HCT116 (cell line): ENCODE data around the gene CACNB3. TPM values are rescaled to one million over a fixed set of nuclear protein-coding genes. Genes with fewer than 3 reads are reported as not detected.

Experiments
- ATAC-seq: fragments of 200-7000 bp; cut with Tn5 transposase; 2 replicates; pipeline ENCODE4 v1.9.1; 2020; ENCODE audit warnings: mild to moderate bottlenecking, moderate library complexity
- BruUV-seq: library from RNA; stranded (reverse); fragments of 400-500 nt; replicated peaks from 2 replicates; lab custom pipeline; 2021; lab: Mats Ljungman, UMichigan
- CTCF ChIA-PET: fragments of 300-600 bp; sonication (Branson Sonifier 250); formaldehyde crosslinking; loops from one replicate; lab custom pipeline; 2021; ENCODE audit warnings: antibody characterized with exemption; lab: Charles Lee
- POLR2A ChIA-PET: fragments of 300-600, 350-600 bp; sonication (Branson Sonifier 250); formaldehyde crosslinking; loops from one replicate; lab custom pipeline; 2021; ENCODE audit warnings: antibody characterized with exemption; lab: Charles Lee
- RAD21 ChIA-PET, 2 experiments: fragments of 300-600 bp; sonication (Branson Sonifier 250); formaldehyde crosslinking; loops; one replicate each; lab custom pipeline; 2023; ENCODE audit warnings: low total read pairs in 2 of 2; ENCODE audit not compliant: uncharacterized antibody in 2 of 2, unreplicated experiment in 2 of 2, low non-redundant PET in 1 of 2; lab: Charles Lee
- DNase-seq: peaks from one replicate; pipeline ENCODE4 v3.0.0-alpha.2; 2010; ENCODE audit warnings: low read depth, low spot score
- H2AFZ ChIP-seq: fragments of 200-600 bp; shearing (Covaris generic), sonication (generic); 2 replicates; pipeline ENCODE4 v1.6.1; 2017; ENCODE audit warnings: low read depth, mixed run types, mixed read lengths, antibody characterized with exemption, low read length; ENCODE audit not compliant: poor library complexity, severe bottlenecking
- H3K27ac ChIP-seq: 2 replicates; pipeline ENCODE4 v1.5.1; 2012; ENCODE audit warnings: low read depth, low read length
- H3K27me3 ChIP-seq: fragments of 200-600 bp; sonication (generic); 2 replicates; pipeline ENCODE4 v1.6.1; 2016; ENCODE audit warnings: mixed run types, low read length, mixed read lengths; ENCODE audit not compliant: insufficient read depth
- H3K36me3 ChIP-seq, 2 experiments: fragments of 200-500 bp in 1 of 2; fragments of 200-600 bp in 1 of 2; sonication (Bioruptor generic) in 1 of 2; sonication (generic) in 1 of 2; 2 replicates each; pipeline versions ENCODE4 v1.5.1 to v1.6.1; 2014 to 2016; ENCODE audit warnings: low read length in 2 of 2, inconsistent platforms in 1 of 2, mixed read lengths in 1 of 2, mixed run types in 1 of 2; ENCODE audit not compliant: insufficient read depth in 2 of 2, control insufficient read depth in 1 of 2
- H3K4me1 ChIP-seq, 2 experiments: fragments of 200-600 bp in 1 of 2; sonication (generic) in 1 of 2; 2 replicates each; pipeline versions ENCODE4 v1.5.1 to v1.6.1; 2012 to 2017; ENCODE audit warnings: low read length in 2 of 2, inconsistent platforms in 1 of 2, mild to moderate bottlenecking in 1 of 2, mixed read lengths in 1 of 2, mixed run types in 1 of 2, moderate library complexity in 1 of 2; ENCODE audit not compliant: insufficient read depth in 2 of 2, control insufficient read depth in 1 of 2
- H3K4me2 ChIP-seq: fragments of 200-600 bp; sonication (generic); 2 replicates; pipeline ENCODE4 v1.6.1; 2017; ENCODE audit warnings: mixed run types, low read length, mixed read lengths
- H3K4me3 ChIP-seq, 2 experiments: fragments of 200-600 bp in 1 of 2; sonication (generic) in 1 of 2; replicated peaks in 1 of 2; 2 replicates each; pipeline ENCODE4 v1.5.1; 2011 to 2016; ENCODE audit warnings: low read length in 2 of 2, control low read depth in 1 of 2, low read depth in 1 of 2, mild to moderate bottlenecking in 1 of 2, mixed read lengths in 1 of 2, mixed run types in 1 of 2
- H3K79me2 ChIP-seq: fragments of 200-600 bp; sonication (generic); 2 replicates; pipeline ENCODE4 v1.6.1; 2017; ENCODE audit warnings: mild to moderate bottlenecking, mixed run types, low read length, moderate library complexity, mixed read lengths; ENCODE audit not compliant: insufficient read depth
- H3K9ac ChIP-seq: fragments of 200-600 bp; sonication (generic); 2 replicates; pipeline ENCODE4 v1.6.1; 2016; ENCODE audit warnings: low read length, mixed read lengths
- H3K9me2 ChIP-seq: fragments of 200-600 bp; sonication (generic), shearing (Covaris generic); 2 replicates; pipeline ENCODE4 v1.6.1; 2017; ENCODE audit warnings: mixed run types, mild to moderate bottlenecking, moderate library complexity; ENCODE audit not compliant: insufficient read depth
- H3K9me3 ChIP-seq, 2 experiments: fragments of 200-500 bp in 1 of 2; fragments of 200-600 bp in 1 of 2; sonication (Bioruptor generic) in 1 of 2; sonication (generic) in 1 of 2; 2 replicates each; pipeline ENCODE4 v1.6.1; 2014 to 2017; ENCODE audit warnings: low read length in 2 of 2, mixed read lengths in 2 of 2, inconsistent platforms in 1 of 2, low read depth in 1 of 2, mild to moderate bottlenecking in 1 of 2, mixed run types in 1 of 2, moderate library complexity in 1 of 2; ENCODE audit not compliant: control insufficient read depth in 1 of 2, insufficient read depth in 1 of 2
- H4K20me1 ChIP-seq: fragments of 200-600 bp; sonication (generic), shearing (Covaris generic); 2 replicates; pipeline ENCODE4 v1.6.1; 2017; ENCODE audit warnings: mixed run types, mild to moderate bottlenecking, moderate library complexity; ENCODE audit not compliant: insufficient read depth
- CEBPB ChIP-seq: IDR thresholded peaks from 2 replicates; pipeline ENCODE4 v1.6.1; 2012; ENCODE audit warnings: low read depth
- EGR1 ChIP-seq: IDR thresholded peaks from 2 replicates; pipeline ENCODE4 v1.6.1; 2012; ENCODE audit warnings: low read depth
- ELF1 ChIP-seq: IDR thresholded peaks from 2 replicates; pipeline ENCODE4 v1.6.1; 2012; ENCODE audit warnings: low read depth, borderline replicate concordance
- EZH2 ChIP-seq: fragments of 200-600 bp; sonication (generic); IDR thresholded peaks from 2 replicates; pipeline ENCODE4 v1.6.1; 2017; ENCODE audit warnings: antibody characterized with exemption, mixed run types
- EZH2phosphoT487 ChIP-seq: fragments of 200-600 bp; IDR thresholded peaks from 2 replicates; pipeline ENCODE4 v1.6.1; 2018; ENCODE audit warnings: antibody characterized with exemption, borderline replicate concordance
- FOSL1 ChIP-seq: IDR thresholded peaks from 2 replicates; pipeline ENCODE4 v1.6.1; 2012; ENCODE audit warnings: low read depth
- POLR2A ChIP-seq: IDR thresholded peaks from 2 replicates; pipeline ENCODE4 v1.7.0; 2011; ENCODE audit warnings: borderline replicate concordance; ENCODE audit not compliant: insufficient read depth, insufficient read length; ENCODE audit errors: extremely low read depth
- POLR2AphosphoS5 ChIP-seq: IDR thresholded peaks from 2 replicates; pipeline ENCODE4 v1.6.1; 2011; ENCODE audit warnings: mild to moderate bottlenecking, low read depth, low read length, moderate library complexity
- RAD21 ChIP-seq: IDR thresholded peaks from 2 replicates; pipeline ENCODE4 v1.6.1; 2012; ENCODE audit warnings: low read depth, mild to moderate bottlenecking
- SIN3A ChIP-seq: IDR thresholded peaks from 2 replicates; pipeline ENCODE4 v1.6.1; 2012; ENCODE audit warnings: low read depth
- SP1 ChIP-seq: IDR thresholded peaks from 2 replicates; pipeline ENCODE4 v1.6.1; 2012; ENCODE audit warnings: low read depth
- SRF ChIP-seq: IDR thresholded peaks from 2 replicates; pipeline ENCODE4 v1.6.1; 2012; ENCODE audit warnings: low read depth
- YY1 ChIP-seq: IDR thresholded peaks from 2 replicates; pipeline ENCODE4 v1.6.1; 2011; ENCODE audit warnings: low read length, low read depth, moderate library complexity, mild to moderate bottlenecking; ENCODE audit not compliant: insufficient replicate concordance; ENCODE audit errors: extremely low read depth
- ZFX ChIP-seq: fragments of 450-650 bp; IDR thresholded peaks from 2 replicates; pipeline ENCODE4 v1.6.1; 2017
- ZNF274 ChIP-seq: fragments of 200-500 bp; sonication (Bioruptor generic); IDR thresholded peaks from 2 replicates; pipeline ENCODE4 v1.6.1; 2014; ENCODE audit warnings: mild to moderate bottlenecking, low read depth, low read length, inconsistent platforms
- intact Hi-C: fragments of 100-400 bp; cut with micrococcal nuclease; formaldehyde crosslinking; loops from 2 replicates; pipeline ENCODE4 v1.10.0; 2022
- total RNA-seq: library from RNA; stranded (reverse); gene quantifications from one replicate; pipeline ENCODE4 v1.2.1, GENCODE V29; 2021; ENCODE audit not compliant: unreplicated experiment
- TF ChIP-seq, protein P1 (sequence below): IDR thresholded peaks from 2 replicates; pipeline ENCODE4 v1.6.1; 2012
- TF ChIP-seq, protein P2 (sequence below): IDR thresholded peaks from 2 replicates; pipeline ENCODE4 v1.6.1; 2011; ENCODE audit warnings: mild to moderate bottlenecking, low read length, moderate library complexity; ENCODE audit not compliant: insufficient replicate concordance; ENCODE audit errors: extremely low read depth
- TF ChIP-seq, protein P3 (sequence below): IDR thresholded peaks from 2 replicates; pipeline ENCODE4 v1.6.1; 2012; ENCODE audit warnings: low read depth

The CACNB3 gene
- total RNA-seq, 1 experiment from 2014 or later = 22.0 TPM

DNA sequence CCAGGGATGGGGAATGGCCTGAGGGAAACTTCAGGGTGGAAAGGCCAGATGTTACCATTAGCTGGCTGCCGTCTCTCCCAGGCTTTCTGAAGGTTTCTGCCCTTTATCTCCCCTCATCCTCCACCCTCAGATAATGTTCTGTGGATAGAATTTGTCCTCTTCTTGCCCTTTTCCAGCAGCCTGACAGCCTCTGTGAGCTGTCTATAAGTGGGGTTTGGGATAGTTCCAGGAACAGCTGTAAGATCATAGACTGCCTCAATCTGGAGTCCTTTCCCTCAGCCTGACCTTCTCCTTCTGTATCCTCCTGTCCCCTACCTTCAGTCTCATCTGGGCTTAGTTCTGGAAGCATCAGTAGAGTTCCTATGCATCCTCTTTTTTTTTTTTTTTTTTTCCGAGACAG is 50.2 kb downstream of the CACNB3 start:
- BruUV-seq = no TSS peak
- ChIA-PET CTCF (interaction anchor here (0.8 to 2.4 kb wide), 3 partner anchors 15 to 22 kb away, joined by 4 to 11 read pairs (median 7); no protein-coding TSS in a partner anchor), POLR2A (no interaction called here), RAD21 (no interaction called here)
- no peak overlapping the region for H3K4me2 ChIP-seq
- no peak overlapping the region for H3K4me3 ChIP-seq
- peaks cover 4% of the 10 kb centered on the region; the same call in 1 of the 2 replicates for H3K27me3 ChIP-seq
- no peaks in the 10 kb centered on the region for H3K36me3 ChIP-seq
- H3K9me3 ChIP-seq = no peaks in the 10 kb centered on the region
- H2AFZ ChIP-seq = no peak overlapping the region
- H4K20me1 ChIP-seq = no peaks in the 10 kb centered on the region
- ATAC-seq (no peak), DNase-seq (no peak)
- TF ChIP-seq SRF (no peak), ZNF274 (no peak), FOSL1 (no peak), POLR2A (no peak), ZFX (no peak), CEBPB (no peak), POLR2AphosphoS5 (no peak), EZH2phosphoT487 (no peak), YY1 (no peak), SP1 (no peak), ELF1 (no peak), SIN3A (no peak), EZH2 (no peak), EGR1 (no peak), RAD21 (no peak)
- TF ChIP-seq, protein P1, sequence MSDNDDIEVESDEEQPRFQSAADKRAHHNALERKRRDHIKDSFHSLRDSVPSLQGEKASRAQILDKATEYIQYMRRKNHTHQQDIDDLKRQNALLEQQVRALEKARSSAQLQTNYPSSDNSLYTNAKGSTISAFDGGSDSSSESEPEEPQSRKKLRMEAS = no peak
- TF ChIP-seq, protein P2, sequence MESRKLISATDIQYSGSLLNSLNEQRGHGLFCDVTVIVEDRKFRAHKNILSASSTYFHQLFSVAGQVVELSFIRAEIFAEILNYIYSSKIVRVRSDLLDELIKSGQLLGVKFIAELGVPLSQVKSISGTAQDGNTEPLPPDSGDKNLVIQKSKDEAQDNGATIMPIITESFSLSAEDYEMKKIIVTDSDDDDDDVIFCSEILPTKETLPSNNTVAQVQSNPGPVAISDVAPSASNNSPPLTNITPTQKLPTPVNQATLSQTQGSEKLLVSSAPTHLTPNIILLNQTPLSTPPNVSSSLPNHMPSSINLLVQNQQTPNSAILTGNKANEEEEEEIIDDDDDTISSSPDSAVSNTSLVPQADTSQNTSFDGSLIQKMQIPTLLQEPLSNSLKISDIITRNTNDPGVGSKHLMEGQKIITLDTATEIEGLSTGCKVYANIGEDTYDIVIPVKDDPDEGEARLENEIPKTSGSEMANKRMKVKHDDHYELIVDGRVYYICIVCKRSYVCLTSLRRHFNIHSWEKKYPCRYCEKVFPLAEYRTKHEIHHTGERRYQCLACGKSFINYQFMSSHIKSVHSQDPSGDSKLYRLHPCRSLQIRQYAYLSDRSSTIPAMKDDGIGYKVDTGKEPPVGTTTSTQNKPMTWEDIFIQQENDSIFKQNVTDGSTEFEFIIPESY = no peak
- TF ChIP-seq, protein P3, sequence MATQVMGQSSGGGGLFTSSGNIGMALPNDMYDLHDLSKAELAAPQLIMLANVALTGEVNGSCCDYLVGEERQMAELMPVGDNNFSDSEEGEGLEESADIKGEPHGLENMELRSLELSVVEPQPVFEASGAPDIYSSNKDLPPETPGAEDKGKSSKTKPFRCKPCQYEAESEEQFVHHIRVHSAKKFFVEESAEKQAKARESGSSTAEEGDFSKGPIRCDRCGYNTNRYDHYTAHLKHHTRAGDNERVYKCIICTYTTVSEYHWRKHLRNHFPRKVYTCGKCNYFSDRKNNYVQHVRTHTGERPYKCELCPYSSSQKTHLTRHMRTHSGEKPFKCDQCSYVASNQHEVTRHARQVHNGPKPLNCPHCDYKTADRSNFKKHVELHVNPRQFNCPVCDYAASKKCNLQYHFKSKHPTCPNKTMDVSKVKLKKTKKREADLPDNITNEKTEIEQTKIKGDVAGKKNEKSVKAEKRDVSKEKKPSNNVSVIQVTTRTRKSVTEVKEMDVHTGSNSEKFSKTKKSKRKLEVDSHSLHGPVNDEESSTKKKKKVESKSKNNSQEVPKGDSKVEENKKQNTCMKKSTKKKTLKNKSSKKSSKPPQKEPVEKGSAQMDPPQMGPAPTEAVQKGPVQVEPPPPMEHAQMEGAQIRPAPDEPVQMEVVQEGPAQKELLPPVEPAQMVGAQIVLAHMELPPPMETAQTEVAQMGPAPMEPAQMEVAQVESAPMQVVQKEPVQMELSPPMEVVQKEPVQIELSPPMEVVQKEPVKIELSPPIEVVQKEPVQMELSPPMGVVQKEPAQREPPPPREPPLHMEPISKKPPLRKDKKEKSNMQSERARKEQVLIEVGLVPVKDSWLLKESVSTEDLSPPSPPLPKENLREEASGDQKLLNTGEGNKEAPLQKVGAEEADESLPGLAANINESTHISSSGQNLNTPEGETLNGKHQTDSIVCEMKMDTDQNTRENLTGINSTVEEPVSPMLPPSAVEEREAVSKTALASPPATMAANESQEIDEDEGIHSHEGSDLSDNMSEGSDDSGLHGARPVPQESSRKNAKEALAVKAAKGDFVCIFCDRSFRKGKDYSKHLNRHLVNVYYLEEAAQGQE = no peak
- no peaks in the 10 kb centered on the region for H3K79me2 ChIP-seq
- intact Hi-C loops = no loop called here
- no peak overlapping the region for H3K27ac ChIP-seq
- no peaks in the 10 kb centered on the region for H3K9me2 ChIP-seq
- H3K9ac ChIP-seq = no peak overlapping the region
- peaks cover 3 to 18% of the 10 kb centered on the region in 2 experiments; a peak in 2 of 4 replicates for H3K4me1 ChIP-seq
